GM20000 (cell line): ENCODE measurements around the gene SATB1.

Experiments used
- DNase-seq: peaks from one replicate; pipeline ENCODE4 v3.0.0; 2012; ENCODE audit warnings: low spot score
- CTCF ChIP-seq: IDR thresholded peaks from 2 replicates; pipeline ENCODE4 v1.5.1; 2012; ENCODE audit warnings: mild to moderate bottlenecking, control low read depth; ENCODE audit errors: extremely low read depth, missing control alignments

The SATB1 gene

DNA sequence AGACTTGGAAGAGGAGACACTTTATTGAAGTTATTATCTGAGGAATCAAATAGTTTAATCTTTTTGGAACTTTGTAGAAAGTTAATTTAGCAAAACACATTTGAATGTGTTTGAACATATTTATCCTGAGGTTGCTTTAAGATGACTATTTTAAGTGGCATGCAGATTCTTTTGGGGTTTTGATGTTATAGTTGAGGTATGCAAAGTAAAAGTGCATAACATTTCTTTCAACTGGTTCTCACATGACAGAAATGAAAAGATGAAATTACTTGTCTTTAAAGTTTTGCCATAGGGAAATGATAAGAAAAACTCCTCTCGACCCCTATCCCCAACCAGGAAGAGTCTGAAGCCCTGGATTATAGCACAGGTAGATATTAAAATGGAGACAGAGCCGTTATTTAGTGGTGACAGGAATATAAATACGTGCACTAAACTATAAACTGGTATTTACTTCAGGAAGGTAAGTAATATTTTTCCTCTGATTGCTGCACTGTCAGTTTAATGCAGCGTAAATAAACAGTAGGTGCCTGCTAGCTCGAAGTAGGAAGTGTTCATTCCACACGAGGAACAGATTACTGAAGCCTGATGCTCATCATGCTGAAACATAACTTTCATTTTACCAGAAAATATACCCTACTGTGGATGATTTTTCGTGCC, 15.1 kb upstream of the SATB1 start:
- DNase-seq: no peak
- no peak for TF ChIP-seq CTCF

DNA sequence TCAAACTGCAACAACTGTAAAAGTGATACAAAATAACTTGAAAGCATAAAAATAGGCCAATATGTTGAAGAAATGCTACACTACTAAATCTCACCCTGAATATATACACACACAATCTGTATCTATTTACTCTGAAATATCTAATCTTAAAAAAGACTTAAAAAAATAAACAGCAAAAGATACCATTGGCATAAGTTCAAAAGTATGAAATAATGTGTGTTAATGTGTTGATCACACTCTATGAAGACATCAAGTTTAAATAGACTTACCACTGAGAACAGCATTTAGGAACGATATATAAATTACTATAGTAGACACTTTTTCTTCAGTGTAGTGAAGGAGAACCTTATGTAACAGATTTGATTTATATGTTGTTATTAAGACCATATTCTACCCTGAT, 14.1 kb upstream of the SATB1 start:
- DNase-seq: no peak
- TF ChIP-seq CTCF: no peak

DNA sequence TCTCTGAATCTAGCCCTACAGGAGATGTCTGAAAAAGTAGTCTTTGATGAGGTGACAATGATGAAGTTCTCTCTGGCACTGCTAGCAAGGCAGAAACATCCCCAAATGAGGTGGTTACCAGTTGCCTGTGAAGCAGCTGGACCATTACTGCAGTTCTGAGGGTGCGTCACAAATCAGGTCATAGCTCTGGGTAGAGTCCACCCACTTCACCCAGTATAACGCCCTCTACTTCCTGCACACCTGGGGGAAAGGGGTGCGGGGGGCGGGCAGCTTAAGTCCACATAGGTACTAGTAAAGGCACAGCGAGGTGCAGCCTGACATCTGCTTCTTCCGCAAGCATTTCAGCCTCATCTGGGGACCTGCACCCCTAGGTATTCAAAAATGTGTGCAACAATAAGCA, 13.4 kb upstream of the SATB1 start:
- no peak for TF ChIP-seq CTCF

DNA sequence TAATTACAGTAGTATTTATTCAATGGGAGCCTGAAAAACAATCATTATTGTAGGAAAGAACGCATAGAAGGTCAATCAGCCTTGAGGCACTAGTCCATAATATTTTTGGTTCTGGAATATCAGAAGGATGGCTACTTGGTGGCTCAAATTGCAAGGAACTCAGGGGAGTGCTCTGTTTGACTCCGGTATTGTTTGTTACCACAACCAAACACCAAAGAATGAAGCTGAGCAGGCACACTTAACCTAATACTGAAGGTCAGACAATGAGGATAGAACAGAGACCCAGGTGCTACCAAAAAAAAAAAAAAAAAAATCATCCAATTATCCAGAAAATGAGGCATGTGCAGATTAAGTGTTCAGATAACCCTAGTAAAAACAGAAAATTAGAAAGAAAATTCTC, 11.1 kb upstream of the SATB1 start:
- DNase-seq: no peak
- TF ChIP-seq CTCF: no peak

More for the DNA sequence above, 13.4 kb upstream of the SATB1 start:
- DNase-seq: no peak

- no peak for TF ChIP-seq CTCF
- DNase-seq: no peak
Measured at GRCh38 chr3:18434711-18435110, 9.6 kb upstream of the SATB1 start.

DNA sequence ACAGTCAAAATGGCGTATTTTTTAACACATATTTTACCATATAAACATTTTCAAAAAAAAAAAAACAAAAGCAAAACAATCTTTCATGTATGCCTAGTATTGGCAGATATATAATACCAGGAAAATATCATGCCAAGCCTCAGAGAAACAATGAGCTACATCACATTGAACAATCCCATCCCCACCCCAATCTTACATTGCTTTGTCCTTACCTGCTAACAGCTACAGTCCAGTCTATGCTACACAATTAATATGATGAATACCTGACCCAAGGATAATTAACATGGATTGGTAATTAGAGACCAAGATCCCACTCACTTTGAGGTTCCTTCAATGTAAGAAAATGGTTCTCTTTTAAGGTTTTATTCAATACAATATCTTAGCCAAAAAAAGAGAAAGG, 7.6 kb upstream of the SATB1 start:
- no peak for TF ChIP-seq CTCF
- no peak for DNase-seq

- TF ChIP-seq CTCF: no peak
- DNase-seq: no peak
Measured at GRCh38 chr3:18431266-18431665, 6.1 kb upstream of the SATB1 start.
